Activated CD8-positive, alpha-beta T cell treated with anti-CD3 and anti-CD28 coated beads, Interleukin-2, amount 10 ng/mL, durations not matched to agents 7 days and 5 days (primary cell): ENCODE results near the gene GBX2. TPM values are rescaled to one million over a fixed set of nuclear protein-coding genes. Genes with fewer than 3 reads are reported as not detected.
A peak's percentile ranks its signal among the peaks of the same experiment; 100 is the strongest.

Source experiments
- ATAC-seq: fragments of 150-1000 bp; cut with Tn5 transposase; one replicate; pipeline ENCODE4 v1.10.0; 2021; ENCODE audit warnings: moderate library complexity
- CTCF ChIA-PET: fragments of 350-600 bp; sonication (Branson Sonifier 250); formaldehyde crosslinking; loops from one replicate; lab custom pipeline; 2021; ENCODE audit warnings: antibody characterized with exemption; lab: Charles Lee
- POLR2A ChIA-PET: fragments of 350-600 bp; sonication (Branson Sonifier 250); formaldehyde crosslinking; loops from one replicate; lab custom pipeline; 2021; ENCODE audit warnings: antibody characterized with exemption; lab: Charles Lee
- DNase-seq: peaks from one replicate; pipeline ENCODE4 v3.0.0-alpha.2; 2020
- H3K27ac Mint-ChIP-seq: one replicate; pipeline ENCODE4 v1.8.0; 2021; ENCODE audit warnings: mild to moderate bottlenecking, mixed read lengths
- H3K27me3 Mint-ChIP-seq: one replicate; pipeline ENCODE4 v1.8.0; 2021; ENCODE audit warnings: low read depth, mixed read lengths
- H3K36me3 Mint-ChIP-seq: one replicate; pipeline ENCODE4 v1.8.0; 2021; ENCODE audit warnings: low read depth, mixed read lengths
- H3K4me1 Mint-ChIP-seq: one replicate; pipeline ENCODE4 v1.8.0; 2021; ENCODE audit warnings: low read depth, mixed read lengths
- H3K4me3 Mint-ChIP-seq: one replicate; pipeline ENCODE4 v1.8.0; 2021; ENCODE audit warnings: mild to moderate bottlenecking, mixed read lengths
- H3K9me3 Mint-ChIP-seq: one replicate; pipeline ENCODE4 v1.8.0; 2022; ENCODE audit warnings: mixed read lengths; ENCODE audit not compliant: insufficient read depth
- total RNA-seq, 2 experiments: library from RNA; stranded (reverse); gene quantifications; one replicate each; pipeline ENCODE4 v1.2.3, GENCODE V29; 2021

GBX2 gene
- total RNA-seq, 2 experiments from 2014 or later, result not detected

GRCh38 chr2:236164201-236164924 is 3.8 kb downstream of the GBX2 start:
- Mint-ChIP-seq H3K27me3 (peaks cover 52% of the 10 kb centered on the region), H3K4me1 (peaks cover 7% of the 10 kb centered on the region), H3K36me3 (peaks cover 5% of the 10 kb centered on the region), H3K27ac (peak overlapping the region; percentile 62), H3K9me3 (no peaks in the 10 kb centered on the region), H3K4me3 (peak overlapping the region; percentile 31)
- DNase-seq (no peak), ATAC-seq (no peak)
- ChIA-PET CTCF (no interaction called here), POLR2A (no interaction called here)

- no peak overlapping the region for H3K27ac Mint-ChIP-seq
- no peak for ATAC-seq
- peaks cover 3% of the 10 kb centered on the region for H3K36me3 Mint-ChIP-seq
- no peak overlapping the region for H3K4me3 Mint-ChIP-seq
- H3K4me1 Mint-ChIP-seq, result peaks cover 7% of the 10 kb centered on the region
- H3K9me3 Mint-ChIP-seq, result no peaks in the 10 kb centered on the region
- ChIA-PET CTCF (interaction anchor here (2.1 kb wide), 1 partner anchor 12 kb away, joined by 5 read pairs; no protein-coding TSS in a partner anchor), POLR2A (no interaction called here)
- H3K27me3 Mint-ChIP-seq, result peaks cover 50% of the 10 kb centered on the region
- no peak for DNase-seq
Measured at GRCh38 chr2:236163471-236164200, 4.5 kb downstream of the GBX2 start.

- ChIA-PET POLR2A (no interaction called here), CTCF (interaction anchor here (2.1 kb wide), 1 partner anchor 13 kb away, joined by 5 read pairs; no protein-coding TSS in a partner anchor)
- H3K27ac Mint-ChIP-seq, result no peak overlapping the region
- peaks cover 3% of the 10 kb centered on the region for H3K36me3 Mint-ChIP-seq
- H3K4me3 Mint-ChIP-seq, result no peak overlapping the region
- H3K9me3 Mint-ChIP-seq, result no peaks in the 10 kb centered on the region
- no peak for ATAC-seq
- no peak for DNase-seq
- H3K4me1 Mint-ChIP-seq, result peaks cover 7% of the 10 kb centered on the region
- H3K27me3 Mint-ChIP-seq, result peaks cover 54% of the 10 kb centered on the region
Measured at GRCh38 chr2:236162882-236163470, 5.2 kb downstream of the GBX2 start.

- POLR2A ChIA-PET, result no interaction called here
- no peaks in the 10 kb centered on the region for H3K9me3 Mint-ChIP-seq
- no peak overlapping the region for H3K27ac Mint-ChIP-seq
- peaks cover 58% of the 10 kb centered on the region for H3K27me3 Mint-ChIP-seq
- H3K36me3 Mint-ChIP-seq, result peaks cover 3% of the 10 kb centered on the region
- no peak for DNase-seq
- H3K4me3 Mint-ChIP-seq, result no peak overlapping the region
- no peak for ATAC-seq
- CTCF ChIA-PET, result interaction anchor here (2.1 kb wide), 1 partner anchor 14 kb away, joined by 5 read pairs; no protein-coding TSS in a partner anchor
- peaks cover 7% of the 10 kb centered on the region for H3K4me1 Mint-ChIP-seq
Measured at GRCh38 chr2:236162031-236162845, 5.9 kb downstream of the GBX2 start.

- Mint-ChIP-seq H3K9me3 (no peaks in the 10 kb centered on the region), H3K4me3 (no peak overlapping the region), H3K27ac (no peak overlapping the region), H3K36me3 (no peaks in the 10 kb centered on the region), H3K4me1 (peaks cover 2% of the 10 kb centered on the region), H3K27me3 (peaks cover 54% of the 10 kb centered on the region)
- ATAC-seq, result no peak
- no peak for DNase-seq
- ChIA-PET CTCF (interaction anchor here (2.1 kb wide), 1 partner anchor 15 kb away, joined by 5 read pairs; no protein-coding TSS in a partner anchor), POLR2A (no interaction called here)
Measured at GRCh38 chr2:236161531-236161930, 6.7 kb downstream of the GBX2 start.

GRCh38 chr2:236161082-236161462 is 7.1 kb downstream of the GBX2 start:
- H3K4me3 Mint-ChIP-seq, result no peak overlapping the region
- no peaks in the 10 kb centered on the region for H3K9me3 Mint-ChIP-seq
- POLR2A ChIA-PET, result no interaction called here
- DNase-seq (no peak), ATAC-seq (no peak)
- H3K27ac Mint-ChIP-seq, result no peak overlapping the region
- CTCF ChIA-PET, result no interaction called here
- no peaks in the 10 kb centered on the region for H3K36me3 Mint-ChIP-seq
- peaks cover 49% of the 10 kb centered on the region for H3K27me3 Mint-ChIP-seq
- no peaks in the 10 kb centered on the region for H3K4me1 Mint-ChIP-seq

- Mint-ChIP-seq H3K27me3 (peaks cover 44% of the 10 kb centered on the region), H3K9me3 (no peaks in the 10 kb centered on the region), H3K27ac (no peak overlapping the region), H3K4me3 (no peak overlapping the region), H3K36me3 (no peaks in the 10 kb centered on the region), H3K4me1 (no peaks in the 10 kb centered on the region)
- ATAC-seq (no peak), DNase-seq (no peak)
- POLR2A ChIA-PET, result interaction anchor here (0.6 kb wide), 1 partner anchor 9 kb away, joined by 5 read pairs; no protein-coding TSS in a partner anchor
- CTCF ChIA-PET, result no interaction called here
Measured at GRCh38 chr2:236160366-236161081, 7.7 kb downstream of the GBX2 start.

- Mint-ChIP-seq H3K27me3 (peaks cover 37% of the 10 kb centered on the region), H3K27ac (no peak overlapping the region)
Measured at GRCh38 chr2:236159778-236160170, 8.4 kb downstream of the GBX2 start.

GRCh38 chr2:236158969-236159777 is 9.0 kb downstream of the GBX2 start:
- Mint-ChIP-seq H3K36me3 (no peaks in the 10 kb centered on the region), H3K4me1 (no peaks in the 10 kb centered on the region), H3K27me3 (peaks cover 35% of the 10 kb centered on the region), H3K9me3 (no peaks in the 10 kb centered on the region), H3K4me3 (no peak overlapping the region), H3K27ac (no peak overlapping the region)
- DNase-seq, result no peak
- ChIA-PET POLR2A (no interaction called here), CTCF (no interaction called here)
- ATAC-seq, result no peak

More at GRCh38 chr2:236159778-236160170, 8.4 kb downstream of the GBX2 start:
- CTCF ChIA-PET, result no interaction called here
- Mint-ChIP-seq H3K36me3 (no peaks in the 10 kb centered on the region), H3K4me3 (no peak overlapping the region), H3K9me3 (no peaks in the 10 kb centered on the region), H3K4me1 (no peaks in the 10 kb centered on the region)
- DNase-seq, result no peak
- ATAC-seq, result no peak
- POLR2A ChIA-PET, result interaction anchor here (0.6 kb wide), 1 partner anchor 9 kb away, joined by 5 read pairs; no protein-coding TSS in a partner anchor

GRCh38 chr2:236157815-236158498 is 10.2 kb downstream of the GBX2 start:
- Mint-ChIP-seq H3K36me3 (no peaks in the 10 kb centered on the region), H3K4me3 (no peak overlapping the region), H3K9me3 (no peaks in the 10 kb centered on the region), H3K27ac (no peak overlapping the region), H3K27me3 (peaks cover 36% of the 10 kb centered on the region), H3K4me1 (no peaks in the 10 kb centered on the region)
- ChIA-PET POLR2A (no interaction called here), CTCF (no interaction called here)
- no peak for DNase-seq
- no peak for ATAC-seq
